H1 (cell line): ENCODE results near the gene HPCAL4. TPM values are rescaled to one million over a fixed set of nuclear protein-coding genes. Genes with fewer than 3 reads are reported as not detected.

Experiments
- CTCF ChIA-PET: fragments of 300-600 bp; sonication (Branson Sonifier 250); formaldehyde crosslinking; loops from one replicate; lab custom pipeline; 2021; ENCODE audit not compliant: partially characterized antibody; lab: Charles Lee
- POLR2A ChIA-PET: fragments of 300-600 bp; sonication (Branson Sonifier 250); formaldehyde crosslinking; loops from one replicate; lab custom pipeline; 2021; ENCODE audit warnings: inconsistent platforms; ENCODE audit not compliant: partially characterized antibody; lab: Charles Lee
- DNase-seq, 2 experiments: peaks; one replicate each; pipeline versions ENCODE4 v3.0.0 to v3.0.0-alpha.2; 2010 to 2022; ENCODE audit warnings: low spot score in 2 of 2, low read depth in 1 of 2, mixed read lengths in 1 of 2
- FAIRE-seq: peaks from 2 replicates; lab custom pipeline; 2011; peaks lifted over from hg19 to GRCh38; lab: Jason Lieb, UNC
- H2AFZ ChIP-seq: 2 replicates; pipeline ENCODE4 v1.8.1; 2012; ENCODE audit warnings: low read length, inconsistent platforms
- H2AK5ac ChIP-seq: 2 replicates; pipeline ENCODE4 v1.6.1; 2013; ENCODE audit warnings: low read depth, low read length
- H2BK120ac ChIP-seq: replicated peaks from 2 replicates; pipeline ENCODE3; 2013; ENCODE audit warnings: low read depth, low read length, inconsistent platforms
- H2BK12ac ChIP-seq: 2 replicates; pipeline ENCODE4 v1.6.1; 2013; ENCODE audit warnings: low read depth, low read length
- H2BK15ac ChIP-seq: 2 replicates; pipeline ENCODE4 v1.6.1; 2013; ENCODE audit warnings: low read length
- H2BK20ac ChIP-seq: 2 replicates; pipeline ENCODE4 v1.6.1; 2013; ENCODE audit warnings: low read length
- H2BK5ac ChIP-seq: 2 replicates; pipeline ENCODE4 v1.6.1; 2013; ENCODE audit warnings: low read depth, low read length
- H3K14ac ChIP-seq: 2 replicates; pipeline ENCODE4 v1.6.1; 2013; ENCODE audit warnings: inconsistent platforms; ENCODE audit not compliant: insufficient read length
- H3K18ac ChIP-seq: 2 replicates; pipeline ENCODE4 v1.6.1; 2013; ENCODE audit warnings: low read length; ENCODE audit errors: extremely low read depth
- H3K23ac ChIP-seq: 2 replicates; pipeline ENCODE4 v1.6.1; 2013; ENCODE audit warnings: inconsistent platforms; ENCODE audit not compliant: insufficient read length
- H3K23me2 ChIP-seq: 2 replicates; pipeline ENCODE4 v1.6.1; 2013; ENCODE audit warnings: low read depth, low read length
- H3K27ac ChIP-seq: 2 replicates; pipeline ENCODE4 v1.6.1; 2011; ENCODE audit warnings: low read depth, low read length, inconsistent platforms
- H3K27me3 ChIP-seq, 4 experiments: replicated peaks in 1 of 4; 1 replicate in 1 of 4; 2 replicates in 3 of 4; pipeline versions ENCODE4 v1.6.1 to v1.8.1; 2011 to 2013; ENCODE audit warnings: low read length in 3 of 4, mild to moderate bottlenecking in 3 of 4, inconsistent platforms in 2 of 4, mixed read lengths in 2 of 4, moderate library complexity in 1 of 4; ENCODE audit not compliant: control insufficient read depth in 3 of 4, insufficient read depth in 3 of 4; ENCODE audit errors: extremely low read depth in 1 of 4
- H3K36me3 ChIP-seq, 4 experiments: 2 replicates each; pipeline versions ENCODE4 v1.6.1 to v1.8.1; 2011 to 2013; ENCODE audit warnings: mild to moderate bottlenecking in 4 of 4, low read length in 3 of 4, moderate library complexity in 2 of 4, control low read depth in 1 of 4, inconsistent platforms in 1 of 4; ENCODE audit not compliant: insufficient read depth in 4 of 4, control insufficient read depth in 2 of 4
- H3K4ac ChIP-seq: replicated peaks from 2 replicates; pipeline ENCODE3; 2013; ENCODE audit warnings: low read length, low read depth, mixed read lengths, inconsistent platforms; ENCODE audit not compliant: insufficient read length
- H3K4me1 ChIP-seq, 4 experiments: replicated peaks in 1 of 4; 1 replicate in 1 of 4; 2 replicates in 3 of 4; pipeline versions ENCODE4 v1.6.1 to v1.8.1; 2011 to 2013; ENCODE audit warnings: low read length in 3 of 4, inconsistent platforms in 2 of 4, mixed read lengths in 1 of 4; ENCODE audit not compliant: insufficient read depth in 4 of 4, control insufficient read depth in 3 of 4
- H3K4me2 ChIP-seq, 2 experiments: 2 replicates each; pipeline versions ENCODE4 v1.6.1 to v1.8.1; 2011 to 2013; ENCODE audit warnings: low read depth in 2 of 2, low read length in 2 of 2, control low read depth in 1 of 2, inconsistent platforms in 1 of 2, mild to moderate bottlenecking in 1 of 2; ENCODE audit not compliant: insufficient read depth in 1 of 2
- H3K4me3 ChIP-seq, 4 experiments: fragments of 200-600, 300-600 bp in 1 of 4; sonication (generic), shearing (Covaris generic), sonication (Bioruptor Twin) in 1 of 4; 2 replicates each; pipeline versions ENCODE4 v1.5.1 to v1.8.1; 2011 to 2016; ENCODE audit warnings: low read length in 4 of 4, low read depth in 3 of 4, control low read depth in 2 of 4, inconsistent platforms in 2 of 4, mild to moderate bottlenecking in 2 of 4, mixed read lengths in 1 of 4, moderate library complexity in 1 of 4; ENCODE audit not compliant: insufficient read depth in 2 of 4; ENCODE audit errors: extremely low read depth in 1 of 4
- H3K56ac ChIP-seq: replicated peaks from 2 replicates; pipeline ENCODE3; 2013; ENCODE audit warnings: low read depth, mild to moderate bottlenecking, mixed read lengths, low read length, inconsistent platforms; ENCODE audit not compliant: insufficient read length
- H3K79me1 ChIP-seq: 2 replicates; pipeline ENCODE4 v1.6.1; 2013; ENCODE audit warnings: low read depth, low read length, control low read depth
- H3K79me2 ChIP-seq, 2 experiments: 2 replicates each; pipeline versions ENCODE4 v1.6.1 to v1.8.1; 2012 to 2013; ENCODE audit warnings: low read length in 2 of 2, mild to moderate bottlenecking in 2 of 2, inconsistent platforms in 1 of 2; ENCODE audit not compliant: insufficient read depth in 2 of 2, control insufficient read depth in 1 of 2
- H3K9ac ChIP-seq, 4 experiments: replicated peaks in 1 of 4; 1 replicate in 1 of 4; 2 replicates in 3 of 4; pipeline versions ENCODE4 v1.6.1 to v1.8.1; 2011 to 2013; ENCODE audit warnings: low read depth in 3 of 4, low read length in 3 of 4, control low read depth in 2 of 4, mild to moderate bottlenecking in 2 of 4, moderate library complexity in 2 of 4, inconsistent platforms in 1 of 4; ENCODE audit errors: extremely low read depth in 1 of 4
- H3K9me3 ChIP-seq, 2 experiments: 2 replicates each; pipeline versions ENCODE4 v1.6.1 to v1.8.1; 2012 to 2013; ENCODE audit warnings: mild to moderate bottlenecking in 2 of 2, moderate library complexity in 2 of 2, control low read depth in 1 of 2, inconsistent platforms in 1 of 2, low read depth in 1 of 2, low read length in 1 of 2, mixed read lengths in 1 of 2; ENCODE audit not compliant: insufficient read depth in 2 of 2
- H4K20me1 ChIP-seq, 2 experiments: replicated peaks in 1 of 2; 2 replicates each; pipeline versions ENCODE3 to v1.8.1; 2011 to 2013; ENCODE audit warnings: inconsistent platforms in 2 of 2, low read length in 2 of 2, mild to moderate bottlenecking in 1 of 2; ENCODE audit not compliant: insufficient read depth in 2 of 2, control insufficient read depth in 1 of 2
- H4K5ac ChIP-seq: 2 replicates; pipeline ENCODE4 v1.6.1; 2013; ENCODE audit warnings: low read length, low read depth, mixed read lengths, inconsistent platforms; ENCODE audit not compliant: insufficient read length
- H4K8ac ChIP-seq: 2 replicates; pipeline ENCODE4 v1.8.0; 2013; ENCODE audit warnings: mild to moderate bottlenecking, moderate library complexity, low read length, inconsistent platforms; ENCODE audit not compliant: insufficient read depth; ENCODE audit errors: extremely low read depth
- H4K91ac ChIP-seq: replicated peaks from 2 replicates; pipeline ENCODE3; 2013; ENCODE audit warnings: low read length, mixed read lengths, inconsistent platforms; ENCODE audit not compliant: insufficient read length
- CHD2 ChIP-seq: IDR thresholded peaks from 2 replicates; pipeline ENCODE4 v1.6.1; 2012; ENCODE audit warnings: low read length, improper control_type of control experiment
- CTCF ChIP-seq, 3 experiments: IDR thresholded peaks; 1 replicate in 2 of 3; 2 replicates in 1 of 3; pipeline versions ENCODE4 v1.5.1 to v1.6.1; 2011; ENCODE audit warnings: low read length in 3 of 3, mild to moderate bottlenecking in 3 of 3, inconsistent platforms in 2 of 3, low read depth in 1 of 3, moderate library complexity in 1 of 3; ENCODE audit not compliant: insufficient read depth in 1 of 3; ENCODE audit errors: control extremely low read depth in 1 of 3
- GTF2F1 ChIP-seq: IDR thresholded peaks from 2 replicates; pipeline ENCODE4 v1.6.1; 2012; ENCODE audit warnings: low read depth, low read length, improper control_type of control experiment, borderline replicate concordance
- POLR2AphosphoS5 ChIP-seq: IDR thresholded peaks from 2 replicates; pipeline ENCODE4 v1.6.1; 2011; ENCODE audit warnings: low read depth, low read length
- WGBS, 2 experiments: shearing (Covaris generic) in 1 of 2; methylation state at CpG; one replicate each; pipeline versions ENCODE4 v1.1.6 to v1.1.7; 2013 to 2015; ENCODE audit warnings: low lambda C conversion rate in 2 of 2, mixed read lengths in 2 of 2, inconsistent platforms in 1 of 2, low coverage in 1 of 2, missing lambda C conversion rate in 1 of 2; ENCODE audit not compliant: insufficient replicate concordance in 2 of 2, insufficient coverage in 1 of 2, insufficient read length in 1 of 2; ENCODE audit errors: extremely low coverage in 1 of 2, missing lambda C conversion rate in 1 of 2; 5-methylcytosine and 5-hydroxymethylcytosine counted together
- polyA plus RNA-seq, 7 experiments: library from polyadenylated mRNA; depleted of rRNA in 3 of 7; stranded (reverse) in 5 of 7; unstranded in 2 of 7; fragments of >200 nt in 5 of 7; fragments of 200-250 nt in 2 of 7; gene quantifications; 1 replicate in 5 of 7; 2 replicates in 1 of 7; 4 replicates in 1 of 7; pipeline versions ENCODE4 v1.2.1 to v1.2.3, GENCODE V29; 2011 to 2013; ENCODE audit warnings: missing spikeins in 2 of 7, mixed read lengths in 2 of 7
- total RNA-seq: library from RNA; stranded (reverse); fragmentation: NEBNext Ultra II Directional; extraction: Animal tissue kit (Norgen Biotek cat#: 25700); gene quantifications from 2 replicates; pipeline ENCODE4 v1.2.1, GENCODE V29; 2021

Gene HPCAL4
- total and polyA plus RNA-seq, 2 of the 8 experiments (the other 6 are each of a cell fraction or from before 2014, with no cell fraction given), result 0.54 to 0.74 TPM

GRCh38 chr1:39729030-39729429 is 37.8 kb upstream of the HPCAL4 start:
- no peak overlapping the region for H3K4ac ChIP-seq
- 59% methylated on average over 3 of the region's 3 CpGs; no CpG with 5 or more reads in 1 of the 2 experiments for WGBS, 2 experiments
- H2BK15ac ChIP-seq, result no peak overlapping the region
- H3K23ac ChIP-seq, result no peak overlapping the region
- H2BK120ac ChIP-seq, result no peak overlapping the region
- no peak overlapping the region for H2BK20ac ChIP-seq
- ChIA-PET POLR2A (interaction anchor here (0.6 to 0.7 kb wide), 2 partner anchors 10 to 14 kb away, joined by 3 read pairs; partner anchors contain the start of gene PPIE), CTCF (interaction anchor here (0.6 to 1.7 kb wide), 5 partner anchors 11 to 101 kb away, joined by 3 to 8 read pairs (median 3); partner anchors contain the start of gene NT5C1A)
- H3K4me1 ChIP-seq, result no peaks in the 10 kb centered on the region
- no peak overlapping the region for H3K27ac ChIP-seq
- FAIRE-seq (no peak), DNase-seq (no peak)
- H3K9ac ChIP-seq, result no peak overlapping the region
- no peak overlapping the region for H4K5ac ChIP-seq
- no peaks in the 10 kb centered on the region for H3K79me1 ChIP-seq
- no peak overlapping the region for H3K4me2 ChIP-seq
- H2BK5ac ChIP-seq, result no peak overlapping the region
- no peaks in the 10 kb centered on the region for H3K36me3 ChIP-seq
- H4K20me1 ChIP-seq, result no peaks in the 10 kb centered on the region
- no peak overlapping the region for H3K14ac ChIP-seq
- no peak overlapping the region for H4K8ac ChIP-seq
- no peaks in the 10 kb centered on the region for H3K79me2 ChIP-seq
- no peak overlapping the region for H2AK5ac ChIP-seq
- no peak overlapping the region for H3K4me3 ChIP-seq
- H4K91ac ChIP-seq, result no peak overlapping the region
- H3K18ac ChIP-seq, result no peak overlapping the region
- no peak overlapping the region for H2BK12ac ChIP-seq
- no peak for TF ChIP-seq CTCF (IDR thresholded peaks at IDR 0.05; ENCODE audit: control extremely low read depth in 1 of 3, insufficient read depth in 1 of 3, low read depth in 1 of 3, low read length in 3 of 3)
- no peak for TF ChIP-seq GTF2F1
- no peak for TF ChIP-seq CHD2
- TF ChIP-seq POLR2AphosphoS5, result no peak
- H3K27me3 ChIP-seq, result peaks cover 5 to 62% (median 42%) of the 10 kb centered on the region in 4 experiments
- no peak overlapping the region for H2AFZ ChIP-seq
- H3K9me3 ChIP-seq, result no peaks in the 10 kb centered on the region
- no peaks in the 10 kb centered on the region for H3K23me2 ChIP-seq
- no peak overlapping the region for H3K56ac ChIP-seq
